Stimulated activated CD4-positive, alpha-beta T cell treated with anti-CD3 and anti-CD28 coated beads, Interleukin-15, amount 100 ng/mL, for 24 hours (primary cell): ENCODE data around the gene LHX4.

ENCODE experiments used
- DNase-seq: peaks from one replicate; pipeline ENCODE4 v3.0.0-alpha.2; 2020

Gene LHX4

GRCh38 chr1:180312926-180313325, 82.9 kb downstream of the LHX4 start:
- DNase-seq = no peak

- DNase-seq = no peak
Measured at GRCh38 chr1:180327089-180327488, 97.0 kb downstream of the LHX4 start.
